HG02981 (cell line): ENCODE measurements around the gene CSF3R.
"Not testable (repeated sequence)": the region's sequence is repeated elsewhere in the genome, so short reads cannot be mapped to it uniquely, and the experiment has no call there.

ENCODE experiments used
- ATAC-seq: cut with Tn5 transposase; IDR thresholded peaks from one replicate; pipeline ENCODE4 v1.9.1; 2021; ENCODE audit warnings: mild to moderate bottlenecking, moderate library complexity; ENCODE audit not compliant: unreplicated experiment

The CSF3R gene

DNA sequence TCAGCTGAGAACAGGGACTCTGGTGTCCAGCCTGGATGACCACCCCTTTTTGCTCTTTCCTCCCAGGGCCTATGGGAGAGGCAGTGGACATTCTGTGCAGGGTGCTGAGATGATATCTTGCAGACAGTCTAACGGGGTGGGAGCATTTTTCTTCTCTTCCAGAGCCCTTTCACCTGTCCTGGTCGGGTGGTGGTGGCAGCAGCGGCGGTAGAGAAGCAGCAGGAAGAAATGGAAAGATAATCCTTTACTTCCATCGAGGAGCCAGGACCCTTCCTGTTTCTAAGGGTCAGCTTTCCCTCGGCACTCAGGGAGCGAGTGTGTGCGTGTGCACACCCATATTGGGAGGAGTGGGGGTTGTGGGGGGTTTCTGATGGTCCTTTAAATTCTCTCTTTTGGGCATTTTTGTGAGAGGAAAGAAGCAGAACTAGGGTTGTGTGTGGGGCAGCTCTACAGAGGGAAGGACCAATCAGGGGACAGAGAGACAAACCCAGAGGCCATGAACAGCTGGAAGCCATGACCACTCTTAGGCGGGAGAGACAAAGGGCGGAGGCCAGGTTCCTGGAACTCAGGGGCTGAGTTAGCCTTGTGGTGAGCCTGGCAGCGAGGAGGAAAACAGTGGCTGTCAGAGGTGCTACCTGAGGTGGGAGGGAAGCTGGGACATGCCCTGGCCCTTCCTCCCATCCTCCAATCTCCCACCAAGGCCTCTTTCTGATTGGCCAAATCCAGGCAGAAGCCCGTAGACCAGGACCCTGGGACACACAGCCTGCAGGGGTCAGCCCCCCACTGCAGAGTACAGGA lies 31.2 kb upstream of the CSF3R start:
- no peak for ATAC-seq

DNA sequence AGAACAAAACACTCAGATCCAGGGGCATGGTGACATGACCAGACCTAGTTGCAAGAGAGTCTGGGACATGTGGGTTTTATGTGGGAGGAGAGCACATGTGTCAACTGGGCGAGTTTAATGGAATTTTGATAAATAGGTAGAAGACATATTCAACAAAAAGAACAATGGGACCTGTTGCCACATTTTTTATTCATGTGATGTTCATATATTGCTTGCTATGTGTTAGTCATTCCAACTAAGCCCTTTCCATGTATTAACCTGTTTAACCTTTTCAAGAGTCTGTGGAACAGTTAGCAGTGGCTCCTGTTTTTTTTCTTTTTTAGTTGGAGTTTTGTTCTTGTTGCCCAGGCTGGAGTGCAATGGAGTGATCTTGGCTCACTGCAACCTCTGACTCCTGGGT lies 30.1 kb upstream of the CSF3R start:
- no peak for ATAC-seq

DNA sequence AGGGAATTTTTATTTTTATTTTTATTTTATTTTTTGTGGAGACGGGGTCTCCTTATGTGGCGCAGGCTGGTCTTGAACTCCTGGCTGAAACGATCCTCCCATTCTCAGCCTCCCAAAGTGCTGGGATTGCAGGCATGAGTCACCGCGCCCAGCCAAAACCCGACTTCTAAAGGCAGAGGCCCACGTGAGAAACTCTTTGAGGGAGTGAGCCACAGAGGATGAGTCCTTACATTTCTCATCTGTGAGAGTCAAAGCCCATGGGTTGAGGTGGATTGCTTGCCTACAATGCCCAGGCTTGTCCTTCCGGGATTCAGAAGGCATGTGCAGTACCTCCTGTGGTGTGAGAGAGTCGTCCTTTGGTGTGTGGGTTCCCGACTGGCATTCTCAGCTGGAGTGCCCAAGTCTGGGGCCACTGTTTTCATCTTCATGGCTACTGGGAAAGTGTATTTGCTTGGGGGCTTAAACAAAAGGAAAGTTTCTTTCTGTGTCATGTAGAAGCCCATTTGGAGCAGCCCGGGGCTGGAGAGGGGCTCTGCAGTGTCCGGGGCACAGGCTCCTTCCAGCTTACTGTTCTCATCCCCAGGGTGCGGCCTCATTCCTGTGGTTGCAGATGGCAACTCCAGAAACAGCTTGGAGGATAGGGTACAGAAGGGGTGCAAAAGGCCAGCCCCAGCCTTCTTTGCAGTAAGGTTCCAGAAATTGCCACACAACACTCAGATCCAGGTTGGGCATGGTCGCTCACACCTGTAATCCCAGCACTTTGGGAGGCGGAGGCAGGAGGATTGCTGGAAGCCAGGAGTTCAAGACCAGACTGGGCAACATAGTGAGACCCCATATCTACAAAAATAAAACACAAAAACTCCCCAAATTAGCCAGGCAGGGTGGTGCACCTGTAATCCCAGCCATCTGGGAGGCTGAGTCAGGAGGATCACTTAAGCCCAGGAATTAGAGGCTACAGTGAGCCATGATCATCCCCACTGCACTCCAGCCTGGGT lies 29.4 kb upstream of the CSF3R start:
- ATAC-seq: no peak

DNA sequence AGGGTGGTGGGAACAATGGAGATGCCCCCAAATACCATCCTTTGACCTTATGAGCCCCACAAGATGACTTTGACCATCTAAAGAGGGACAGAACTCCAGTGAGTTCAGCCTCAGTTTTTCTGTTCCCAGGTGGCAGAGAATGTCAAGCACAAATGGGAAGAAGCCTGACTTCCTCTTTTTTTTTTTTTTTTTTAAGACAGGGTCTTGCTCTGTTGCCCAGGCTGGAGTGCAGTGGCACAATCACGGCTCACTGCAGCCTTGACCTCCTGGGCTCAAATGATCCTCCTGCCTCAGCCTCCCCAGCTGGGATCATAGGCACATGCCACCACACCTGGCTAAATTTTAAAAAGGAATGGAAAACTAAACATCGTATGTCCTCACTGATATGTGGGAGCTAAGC lies 28.5 kb upstream of the CSF3R start:
- not testable (repeated sequence) for ATAC-seq

DNA sequence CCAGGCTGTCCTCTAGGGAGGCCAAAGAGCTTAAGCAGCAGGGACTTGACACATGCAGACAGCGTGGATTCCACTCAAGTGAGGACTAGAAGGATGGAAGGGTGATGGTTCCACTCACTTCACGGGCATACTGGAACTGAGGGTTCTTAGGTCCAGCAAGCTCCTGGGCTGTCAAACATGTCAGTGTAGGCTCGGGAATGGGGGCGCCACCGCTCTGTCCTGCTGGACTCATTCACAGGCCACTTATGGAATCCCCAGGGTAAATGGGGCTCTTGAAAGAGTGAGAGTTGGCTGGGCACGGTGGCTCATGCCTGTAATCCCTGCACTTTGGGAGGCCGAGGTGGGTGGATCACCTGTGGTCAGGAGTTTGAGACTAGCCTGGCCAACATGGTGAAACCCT lies 27.7 kb upstream of the CSF3R start:
- ATAC-seq: no peak

DNA sequence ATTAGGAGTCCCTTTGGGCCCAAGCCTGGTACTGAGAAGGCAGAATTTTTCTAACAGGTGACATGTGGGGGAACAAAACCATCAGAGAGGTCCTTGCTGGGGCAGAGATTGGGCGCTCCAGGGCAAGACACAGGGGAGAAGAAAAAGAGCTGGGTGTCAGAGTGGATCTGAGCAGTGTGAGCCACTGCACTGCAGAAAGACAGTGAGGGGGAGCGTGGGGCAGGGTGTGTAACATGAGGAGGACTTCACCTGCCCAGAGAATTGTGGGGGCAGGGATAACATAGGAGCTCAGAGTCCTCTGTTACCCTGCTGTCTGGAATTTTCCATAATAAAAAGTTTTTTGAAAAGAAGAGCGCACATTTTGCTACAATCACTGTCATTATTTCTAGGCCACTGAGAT lies 25.5 kb upstream of the CSF3R start:
- ATAC-seq: no peak

DNA sequence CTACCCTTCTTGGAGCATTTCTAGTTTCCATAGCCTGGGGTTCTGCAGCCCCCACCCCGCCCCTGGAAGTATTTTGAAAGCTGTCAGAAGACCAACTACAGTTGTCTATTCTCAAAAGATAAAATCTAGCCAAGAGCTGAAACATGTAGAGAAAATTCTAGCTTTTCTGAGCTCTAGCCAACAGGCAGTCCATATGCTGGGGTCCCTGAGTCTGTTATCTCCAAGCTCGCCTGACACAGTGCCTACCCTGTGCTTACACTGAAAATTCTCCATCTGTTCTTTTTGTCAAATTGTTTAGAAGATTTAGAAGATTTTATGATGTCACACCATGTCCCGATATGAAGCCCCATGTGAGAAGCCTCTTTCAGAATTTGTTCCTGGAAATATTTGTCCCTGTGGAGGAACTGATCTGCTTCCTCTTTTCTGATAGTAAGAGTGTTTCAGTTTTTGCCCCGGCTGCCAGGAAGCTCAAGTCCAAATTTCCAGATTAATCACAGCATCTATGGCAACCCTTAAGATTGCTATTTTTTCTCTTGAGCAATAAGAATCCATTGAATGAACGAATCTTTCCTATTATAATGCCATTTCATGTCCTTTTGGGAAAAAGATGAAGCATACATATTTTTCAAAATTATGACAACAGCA lies 23.7 kb upstream of the CSF3R start:
- ATAC-seq: no peak

DNA sequence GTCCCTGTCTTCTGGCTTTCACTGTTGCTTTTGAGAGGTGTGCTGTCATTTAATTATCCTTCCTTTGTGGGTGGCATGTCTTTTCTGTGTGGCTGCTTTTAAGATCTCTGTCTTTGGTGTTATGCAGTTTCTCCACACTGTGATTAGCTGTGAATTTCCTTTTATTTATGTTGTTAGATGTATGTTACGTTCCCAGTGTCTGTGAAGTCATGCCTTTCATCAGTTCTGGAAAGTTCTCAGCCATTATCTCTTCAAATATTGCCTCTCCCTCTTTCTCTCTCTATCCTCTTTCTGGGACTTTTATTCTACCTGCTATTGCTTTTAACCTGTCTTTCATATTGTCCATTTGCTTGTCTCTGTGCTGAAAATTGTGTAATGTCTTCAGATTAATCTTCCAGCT lies 21.0 kb upstream of the CSF3R start:
- no peak for ATAC-seq

DNA sequence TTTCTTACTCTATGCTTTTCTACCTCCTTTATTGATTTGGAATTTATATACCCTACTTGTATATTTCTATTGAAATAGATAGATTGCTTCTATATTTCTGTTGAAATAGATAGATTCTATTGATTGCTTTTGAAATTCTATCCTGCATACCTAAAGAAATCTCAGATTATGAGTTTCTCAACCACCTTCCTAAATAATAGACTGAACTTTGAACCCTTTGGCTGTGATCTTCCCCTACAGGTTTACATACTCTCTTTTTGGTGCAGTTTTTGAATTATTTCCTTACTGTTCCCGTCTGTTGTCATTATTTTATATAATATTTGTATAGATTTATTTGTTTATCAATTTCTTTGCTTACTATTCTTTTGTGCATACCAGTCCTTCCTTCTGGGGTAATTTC lies 20.4 kb upstream of the CSF3R start:
- no peak for ATAC-seq

DNA sequence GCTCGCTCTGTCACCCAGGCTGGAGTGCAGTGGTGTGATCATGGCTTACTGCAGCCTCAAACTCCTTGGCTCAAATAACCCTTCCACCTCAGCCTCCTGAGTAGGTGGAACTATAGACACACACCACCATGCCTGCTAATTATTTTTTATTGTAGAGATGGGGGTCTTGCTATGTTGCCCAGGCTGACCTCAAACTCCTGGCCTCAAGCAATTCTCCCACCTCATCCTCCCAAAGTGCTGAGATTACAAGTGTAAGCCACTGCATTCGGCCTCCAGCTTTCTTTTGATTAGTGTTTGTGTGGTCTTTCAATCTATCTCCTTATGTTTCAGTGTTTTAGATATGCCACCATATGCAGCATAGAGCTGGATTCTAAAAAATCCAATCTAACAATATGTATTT lies 19.9 kb upstream of the CSF3R start:
- ATAC-seq: no peak

DNA sequence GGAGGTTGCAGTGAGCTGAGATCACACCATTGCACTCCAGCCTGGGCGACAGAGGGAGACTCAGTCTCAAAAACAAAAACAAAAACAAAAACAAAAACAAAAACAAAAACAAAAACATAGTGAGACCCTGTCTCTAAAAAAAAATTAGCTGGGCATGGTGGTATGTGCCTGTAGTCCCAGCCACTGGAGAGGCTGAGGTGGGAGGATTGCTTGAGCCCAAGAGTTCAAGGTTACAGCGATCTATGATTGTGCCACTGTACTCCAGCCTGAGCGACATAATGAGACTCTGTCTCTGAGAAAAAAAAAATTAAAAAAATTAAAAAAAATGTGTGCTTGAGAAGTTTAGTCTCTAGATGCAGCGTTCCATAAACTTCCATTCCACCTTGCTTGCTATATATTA lies 19.2 kb upstream of the CSF3R start:
- ATAC-seq: not testable (repeated sequence)

DNA sequence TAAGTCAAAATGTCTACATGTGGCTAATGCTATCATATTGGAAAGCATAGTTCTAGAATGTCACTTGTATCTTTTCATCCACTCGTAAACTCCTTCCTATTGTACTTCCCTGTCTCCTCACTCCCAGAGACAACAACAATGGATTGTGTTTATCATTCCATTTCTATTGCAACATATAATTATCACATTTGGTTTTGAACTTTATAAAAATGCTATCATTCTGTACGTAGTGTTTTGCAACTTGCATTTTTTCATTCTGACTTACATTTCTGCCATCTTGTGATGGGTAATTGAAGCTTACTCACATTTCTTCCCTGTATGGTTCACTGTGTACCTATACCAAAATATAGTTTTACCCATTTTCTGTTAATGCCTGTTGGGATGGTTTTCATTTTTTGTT lies 14.5 kb upstream of the CSF3R start:
- ATAC-seq: no peak

DNA sequence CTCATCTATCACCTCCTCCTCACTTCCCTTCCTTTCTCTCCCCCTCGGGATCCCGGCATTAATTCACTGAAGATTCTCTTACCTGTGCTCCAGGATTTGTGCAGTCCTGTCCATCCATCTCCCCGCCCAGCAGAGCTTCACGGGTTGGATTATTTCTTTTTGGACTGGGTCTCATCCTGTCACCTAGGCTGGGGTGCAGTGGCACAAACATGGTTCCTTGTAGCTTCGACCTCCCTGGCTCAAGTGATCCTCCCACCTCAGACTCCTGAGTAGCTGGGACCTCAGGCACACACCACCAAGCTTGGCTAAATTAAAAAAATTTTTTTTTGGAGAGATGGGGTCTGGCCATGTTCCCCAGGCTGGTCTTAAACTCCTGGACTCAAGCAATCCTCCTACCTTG lies 12.3 kb upstream of the CSF3R start:
- ATAC-seq: no peak

DNA sequence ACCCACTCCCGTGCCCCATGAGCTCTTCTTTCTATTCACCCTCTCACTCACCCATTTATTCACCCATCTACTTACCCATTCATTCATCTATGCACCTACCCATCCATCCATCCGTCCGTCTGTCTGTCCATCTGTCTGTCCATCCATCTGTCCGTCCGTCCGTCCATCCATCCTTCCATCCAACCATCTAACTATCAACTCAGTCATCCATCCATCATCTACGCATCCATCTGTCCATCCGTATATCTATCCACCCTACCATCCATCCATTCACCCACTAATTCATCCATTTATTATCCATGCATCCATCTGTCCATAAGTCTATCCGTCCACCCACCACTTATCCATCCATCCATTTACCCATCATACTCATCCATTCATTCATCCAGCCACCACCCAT lies 10.8 kb upstream of the CSF3R start:
- ATAC-seq: no peak

DNA sequence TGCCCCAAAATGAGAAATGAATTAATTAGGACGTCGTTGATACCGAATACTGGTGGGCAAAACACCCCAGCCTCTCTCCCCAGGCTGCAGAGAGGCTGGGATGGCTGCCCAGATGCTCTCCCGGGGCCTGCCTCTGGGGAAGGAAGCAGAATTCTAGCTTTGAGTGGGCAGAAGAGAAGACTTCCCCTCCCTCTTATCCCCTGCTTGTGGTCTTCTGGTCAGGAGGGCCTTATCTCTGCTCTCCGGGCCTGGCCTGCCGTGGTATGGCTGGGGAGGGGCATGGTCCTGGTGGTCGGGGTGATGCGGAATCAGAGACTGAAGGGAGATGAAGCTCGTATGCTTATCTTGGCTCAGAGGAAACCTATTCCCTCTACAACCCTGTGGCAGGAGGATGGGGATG lies 9.8 kb upstream of the CSF3R start:
- ATAC-seq: no peak

DNA sequence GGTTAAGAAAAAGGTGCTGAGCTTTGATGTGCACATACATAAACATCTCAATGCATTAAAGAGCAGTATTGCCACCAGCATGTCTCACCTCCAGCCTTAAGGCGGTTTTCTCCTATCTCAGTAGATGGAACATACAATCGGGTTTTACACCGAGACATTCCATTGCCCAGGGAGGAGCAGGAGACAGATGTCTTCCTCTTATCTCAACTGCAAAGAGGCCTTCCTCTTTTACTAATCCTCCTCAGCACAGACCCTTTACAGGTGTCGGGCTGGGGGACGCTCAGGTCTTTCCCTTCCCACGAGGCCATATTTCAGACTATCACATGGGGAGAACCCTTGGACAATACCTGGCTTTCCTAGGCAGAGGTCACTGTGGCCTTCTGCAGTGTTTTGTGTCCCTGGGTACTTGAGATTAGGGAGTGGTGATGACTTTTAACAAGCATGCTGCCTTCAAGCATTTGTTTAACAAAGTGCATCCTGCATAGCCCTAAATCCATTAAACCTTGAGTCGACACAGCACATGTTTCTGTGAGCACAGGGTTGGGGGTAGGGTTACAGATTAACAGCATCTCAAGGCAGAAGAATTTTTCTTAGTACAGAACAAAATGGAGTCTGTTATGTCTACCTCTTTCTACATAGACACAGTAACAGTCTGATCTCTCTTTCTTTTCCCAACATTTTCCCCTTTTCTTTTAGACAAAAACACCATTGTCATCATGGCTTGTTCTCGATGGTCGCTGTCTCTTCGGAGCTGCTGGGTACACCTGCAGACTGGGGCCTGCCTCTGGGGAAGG lies 6.7 kb upstream of the CSF3R start:
- not testable (repeated sequence) for ATAC-seq

DNA sequence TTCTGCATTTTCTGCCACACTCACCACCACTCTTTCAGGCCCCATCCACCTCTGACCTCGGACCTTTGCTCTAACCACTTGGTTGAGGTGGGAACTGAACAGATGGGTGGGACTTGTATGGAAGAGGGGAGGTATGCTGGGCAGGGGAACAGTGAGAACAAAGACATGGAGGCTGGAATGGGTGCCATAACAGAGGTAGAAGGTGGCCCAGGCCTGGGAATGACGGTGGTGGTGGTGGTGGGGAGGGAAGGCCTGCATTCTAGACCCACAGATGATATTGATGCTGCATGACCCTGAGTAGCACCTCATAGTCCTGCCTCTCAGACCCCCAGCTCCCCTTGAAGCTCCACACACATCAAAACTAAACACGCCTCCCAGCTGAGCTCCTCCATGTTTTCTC lies 5.2 kb upstream of the CSF3R start:
- ATAC-seq: no peak

DNA sequence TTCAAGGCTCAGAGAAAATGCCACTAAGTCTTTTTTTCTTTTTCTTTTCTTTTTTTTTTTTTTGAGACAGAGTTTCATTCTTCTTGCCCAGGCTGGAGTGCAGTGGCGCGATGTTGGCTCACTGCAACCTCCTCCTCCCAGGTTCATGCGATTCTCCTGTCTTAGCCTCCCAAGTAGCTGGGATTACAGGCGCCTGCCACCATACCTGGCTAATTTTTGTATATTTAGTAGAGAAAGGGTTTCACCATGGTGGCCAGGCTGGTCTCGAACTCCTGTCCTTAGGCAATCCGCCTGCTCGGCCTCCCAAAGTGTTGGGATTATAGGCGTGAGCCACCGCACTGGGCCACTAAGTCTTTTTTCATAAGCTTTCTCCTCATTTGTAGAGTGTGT lies 4.6 kb upstream of the CSF3R start:
- not testable (repeated sequence) for ATAC-seq

DNA sequence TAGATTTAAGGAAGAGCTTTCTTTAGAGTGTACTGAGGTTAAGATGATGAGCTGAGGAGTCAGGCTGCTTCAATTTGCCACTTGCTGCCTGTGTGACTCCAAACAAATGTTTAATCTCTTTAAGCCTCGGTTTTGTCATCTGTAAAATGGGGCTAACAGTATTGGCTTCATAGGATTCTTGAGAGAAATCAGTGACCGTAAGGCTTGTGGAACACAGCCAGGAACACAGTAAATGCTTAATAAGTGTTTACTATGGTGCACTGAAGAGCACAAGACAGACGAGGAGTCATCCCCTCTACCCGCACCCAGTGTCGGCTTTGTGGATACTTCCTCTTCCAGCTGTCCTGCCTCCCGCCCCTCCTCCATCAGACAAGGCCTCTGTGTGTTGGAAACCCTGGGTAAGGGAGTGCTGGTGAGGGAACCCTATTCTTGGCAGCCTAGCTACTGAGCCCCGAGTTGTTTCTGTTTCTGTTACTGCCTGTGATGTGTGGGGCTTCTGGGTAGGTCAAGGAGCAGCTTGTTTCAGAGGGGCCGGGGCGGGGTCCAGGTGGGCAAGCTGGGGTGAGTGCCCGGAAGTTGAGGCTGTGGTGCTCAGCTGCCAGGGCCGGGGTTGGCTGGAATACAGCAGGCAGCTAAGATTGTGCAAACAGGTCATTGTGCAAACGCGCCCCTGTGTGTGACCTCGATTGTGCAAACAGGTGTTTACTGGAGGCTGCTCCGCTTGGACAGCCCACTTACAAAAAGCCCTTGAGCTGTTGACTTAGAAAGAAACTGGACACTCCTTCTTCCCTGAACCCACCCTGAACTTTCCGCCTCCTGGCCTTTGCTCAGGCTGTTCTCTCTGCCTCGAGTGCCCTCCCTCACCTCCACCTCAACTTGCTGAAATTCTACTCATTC lies 4.0 kb upstream of the CSF3R start:
- ATAC-seq: no peak

DNA sequence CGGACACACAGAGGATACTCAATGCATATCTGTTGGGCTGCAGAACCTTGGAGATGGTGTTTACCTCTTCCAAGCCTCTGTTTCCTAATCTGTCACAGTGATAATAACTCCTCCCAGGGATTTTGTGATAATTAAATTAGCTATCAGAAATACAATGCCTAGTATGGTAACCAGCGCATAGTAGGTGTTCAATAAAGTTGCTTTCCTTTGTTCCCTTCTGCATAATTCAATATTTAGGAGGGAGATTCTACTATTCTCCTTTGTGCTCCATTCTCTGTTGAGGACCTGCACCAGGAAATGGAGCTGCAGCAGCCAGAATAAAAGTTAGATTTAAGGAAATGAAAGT lies 3.4 kb upstream of the CSF3R start:
- no peak for ATAC-seq
